GM23338 (cell line): ENCODE data around the gene MDM4. TPM values are rescaled to one million over a fixed set of nuclear protein-coding genes. Genes with fewer than 3 reads are reported as not detected.

Source experiments
- ATAC-seq: fragments of 200-7000 bp; cut with Tn5 transposase; 3 replicates; pipeline ENCODE4 v1.9.1; 2020
- DNase-seq: peaks from one replicate; pipeline ENCODE4 v3.0.0-alpha.2; 2015; ENCODE audit warnings: low spot score
- H2AFZ ChIP-seq: fragments of 200-600 bp; sonication (generic); 2 replicates; pipeline ENCODE4 v1.8.0; 2016; ENCODE audit warnings: antibody characterized with exemption, mild to moderate bottlenecking, moderate library complexity
- H3F3A ChIP-seq: fragments of 200-600 bp; sonication (generic); replicated peaks from 2 replicates; pipeline ENCODE4 v1.8.0; 2017; ENCODE audit warnings: antibody characterized with exemption, mixed run types, low read depth
- H3K27ac ChIP-seq: fragments of 200-600 bp; sonication (generic); 2 replicates; pipeline ENCODE4 v1.6.1; 2016; ENCODE audit warnings: low read depth
- H3K27me3 ChIP-seq: fragments of 200-600 bp; sonication (generic); 2 replicates; pipeline ENCODE4 v1.8.0; 2016; ENCODE audit warnings: mild to moderate bottlenecking, mixed run types, moderate library complexity; ENCODE audit not compliant: insufficient read depth
- H3K36me3 ChIP-seq: fragments of 200-600 bp; sonication (generic); 2 replicates; pipeline ENCODE4 v1.8.0; 2016; ENCODE audit warnings: mild to moderate bottlenecking; ENCODE audit not compliant: insufficient read depth
- H3K4me1 ChIP-seq: fragments of 200-600 bp; sonication (generic); 2 replicates; pipeline ENCODE4 v1.8.0; 2016; ENCODE audit warnings: mild to moderate bottlenecking, moderate library complexity; ENCODE audit not compliant: insufficient read depth
- H3K4me2 ChIP-seq: fragments of 200-600 bp; sonication (generic); 2 replicates; pipeline ENCODE4 v1.7.1; 2017; ENCODE audit warnings: mixed run types
- H3K4me3 ChIP-seq: fragments of 200-600 bp; sonication (generic); 2 replicates; pipeline ENCODE4 v1.6.1; 2016; ENCODE audit warnings: mixed run types
- H3K79me2 ChIP-seq: fragments of 200-600 bp; sonication (generic); replicated peaks from 2 replicates; pipeline ENCODE4 v1.8.0; 2017; ENCODE audit warnings: mild to moderate bottlenecking; ENCODE audit not compliant: insufficient read depth
- H3K9me2 ChIP-seq: fragments of 200-600 bp; sonication (generic); 2 replicates; pipeline ENCODE4 v1.8.0; 2017; ENCODE audit not compliant: insufficient read depth
- H4K20me1 ChIP-seq: fragments of 200-600 bp; sonication (generic); replicated peaks from 2 replicates; pipeline ENCODE4 v1.8.0; 2017; ENCODE audit warnings: mild to moderate bottlenecking; ENCODE audit not compliant: insufficient read depth
- H3K27ac Mint-ChIP-seq: 2 replicates; pipeline ENCODE4 v1.8.0; 2020; ENCODE audit warnings: inconsistent platforms, mild to moderate bottlenecking, moderate library complexity, mixed read lengths
- H3K27me3 Mint-ChIP-seq: 3 replicates; pipeline ENCODE4 v1.8.0; 2022; ENCODE audit warnings: low read depth, mild to moderate bottlenecking, moderate library complexity, mixed read lengths, inconsistent platforms; ENCODE audit not compliant: insufficient read depth, poor library complexity
- H3K36me3 Mint-ChIP-seq: 3 replicates; pipeline ENCODE4 v1.8.0; 2021; ENCODE audit warnings: low read depth, mild to moderate bottlenecking, inconsistent platforms, moderate library complexity, mixed read lengths
- H3K4me1 Mint-ChIP-seq: 3 replicates; pipeline ENCODE4 v1.8.0; 2020; ENCODE audit warnings: mild to moderate bottlenecking, inconsistent platforms, mixed read lengths
- H3K4me3 Mint-ChIP-seq: 3 replicates; pipeline ENCODE4 v1.8.0; 2021; ENCODE audit warnings: moderate library complexity, mild to moderate bottlenecking, inconsistent platforms, mixed read lengths
- H3K9me3 Mint-ChIP-seq: 3 replicates; pipeline ENCODE4 v1.8.0; 2020; ENCODE audit warnings: moderate library complexity, mild to moderate bottlenecking, inconsistent platforms, mixed read lengths
- CREB1 ChIP-seq: fragments of 250-450 bp; sonication (Bioruptor Pico); IDR thresholded peaks from 2 replicates; pipeline ENCODE4 v1.5.0; 2020; ENCODE audit warnings: low read depth, mild to moderate bottlenecking, moderate library complexity
- EZH2 ChIP-seq: fragments of 200-600 bp; sonication (generic); IDR thresholded peaks from one replicate; pipeline ENCODE4 v1.8.0; 2017; ENCODE audit warnings: antibody characterized with exemption, mild to moderate bottlenecking, low read depth; ENCODE audit not compliant: unreplicated experiment
- EZH2phosphoT487 ChIP-seq: fragments of 200-600 bp; sonication (generic); IDR thresholded peaks from one replicate; pipeline ENCODE4 v1.8.1; 2018; ENCODE audit warnings: antibody characterized with exemption; ENCODE audit not compliant: unreplicated experiment
- JUNB ChIP-seq: IDR thresholded peaks from one replicate; pipeline ENCODE4 v1.6.1; 2016; ENCODE audit warnings: antibody characterized with exemption; ENCODE audit not compliant: unreplicated experiment
- NANOG ChIP-seq: IDR thresholded peaks from 2 replicates; pipeline ENCODE4 v1.6.1; 2016; ENCODE audit warnings: antibody characterized with exemption, borderline replicate concordance
- POLR2AphosphoS5 ChIP-seq: IDR thresholded peaks from 2 replicates; pipeline ENCODE4 v1.6.1; 2016; ENCODE audit warnings: antibody characterized with exemption, low read depth
- STAT1 ChIP-seq: IDR thresholded peaks from one replicate; pipeline ENCODE4 v1.6.1; 2016; ENCODE audit warnings: antibody characterized with exemption; ENCODE audit not compliant: unreplicated experiment
- ZNF114 ChIP-seq: fragments of 250-450 bp; sonication (Bioruptor Pico); IDR thresholded peaks from 2 replicates; pipeline ENCODE4 v1.5.0; 2020; ENCODE audit warnings: mild to moderate bottlenecking, moderate library complexity
- ZNF331 ChIP-seq: fragments of 250-450 bp; sonication (Bioruptor Pico); IDR thresholded peaks from 2 replicates; pipeline ENCODE4 v1.5.0; 2020; ENCODE audit warnings: low read depth, mild to moderate bottlenecking, moderate library complexity
- polyA plus RNA-seq: library from polyadenylated mRNA; unstranded; fragments of >200 nt; fragmentation: Nextera tagmentation; extraction: Ambion mirVana; gene quantifications from 2 replicates; pipeline ENCODE4 v1.2.1, GENCODE V29; 2016
- total RNA-seq: library from RNA; depleted of rRNA; stranded (reverse); fragments of >200 nt; shearing (Covaris generic); gene quantifications from 2 replicates; pipeline ENCODE4 v1.2.3, GENCODE V29; 2014
- TF ChIP-seq, protein P1 (sequence below), 2 experiments: fragments of 200-600 bp in 1 of 2; sonication (generic) in 1 of 2; conservative IDR thresholded peaks; 2 replicates each; pipeline versions ENCODE4 v1.5.1 to v1.6.1; 2016 to 2017; ENCODE audit warnings: antibody characterized with exemption in 2 of 2, low read depth in 2 of 2, mild to moderate bottlenecking in 2 of 2, moderate library complexity in 1 of 2
- TF ChIP-seq, protein P2 (sequence below): IDR thresholded peaks from one replicate; pipeline ENCODE4 v1.6.1; 2018; ENCODE audit warnings: antibody characterized with exemption; ENCODE audit not compliant: unreplicated experiment

The MDM4 gene
- total and polyA plus RNA-seq, 2 experiments from 2014 or later = 24.8 to 56.1 TPM

DNA sequence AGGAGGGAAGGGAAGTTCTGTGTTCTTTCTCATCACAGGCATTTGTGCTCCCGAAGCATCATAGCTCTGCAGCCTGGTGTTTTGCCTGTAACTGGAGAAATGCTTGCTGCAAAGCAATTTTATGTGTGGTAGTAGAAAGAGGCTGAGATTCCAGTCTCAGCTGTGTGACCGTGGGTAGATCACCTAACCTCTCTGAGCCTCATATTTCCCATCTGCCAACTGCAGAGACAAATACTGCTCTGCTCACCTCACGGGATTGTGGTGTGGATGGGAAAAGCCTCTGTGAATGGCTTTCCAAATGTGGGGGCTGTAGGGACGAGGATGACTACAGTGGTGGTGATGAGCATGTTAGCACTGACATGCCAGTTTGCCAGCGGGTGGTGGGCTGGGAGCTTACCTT is 84.0 kb downstream of the MDM4 start (continued):
- no peak for TF ChIP-seq ZNF331 (CRISPR knock-in tag)
- TF ChIP-seq NANOG = no peak
- TF ChIP-seq JUNB = no peak
- TF ChIP-seq ZNF114 = no peak
- no peak for TF ChIP-seq POLR2AphosphoS5
- no peak for TF ChIP-seq STAT1
- no peak for TF ChIP-seq EZH2phosphoT487

DNA sequence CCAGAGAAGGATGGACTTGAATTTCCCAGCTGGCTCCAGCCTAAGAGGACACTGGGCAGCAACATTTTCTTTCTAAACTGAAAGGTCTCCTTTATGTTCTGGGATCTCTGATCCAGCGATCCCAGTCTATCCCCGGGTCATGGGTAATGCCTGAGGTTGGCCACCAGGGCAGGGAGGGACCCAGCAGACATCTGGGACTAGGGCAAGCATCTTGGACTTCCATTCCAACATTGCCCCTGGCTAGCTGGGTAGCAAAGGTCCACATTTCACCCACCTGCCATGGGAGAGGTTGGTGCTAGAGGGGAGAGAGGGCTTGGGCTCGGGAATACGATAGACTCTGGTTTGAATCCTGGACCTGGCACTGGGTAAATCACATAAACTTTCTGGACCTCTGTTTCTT is 84.8 kb downstream of the MDM4 start:
- ATAC-seq (peak; percentile 89), DNase-seq (peak; percentile 62)
- H3K79me2 ChIP-seq = no peaks in the 10 kb centered on the region
- no peak overlapping the region for H3K27ac ChIP-seq
- no peaks in the 10 kb centered on the region for H3K9me3 Mint-ChIP-seq
- H3K4me1 ChIP-seq = peaks cover 25% of the 10 kb centered on the region
- H4K20me1 ChIP-seq = no peaks in the 10 kb centered on the region
- H3K36me3 Mint-ChIP-seq = no peaks in the 10 kb centered on the region
- peaks cover 32% of the 10 kb centered on the region for H3K4me1 Mint-ChIP-seq
- peaks cover 3% of the 10 kb centered on the region for H3K9me2 ChIP-seq
- no peaks in the 10 kb centered on the region for H3K27me3 ChIP-seq
- no peak overlapping the region for H3K27ac Mint-ChIP-seq
- H3K4me3 Mint-ChIP-seq = no peak overlapping the region
- H3K36me3 ChIP-seq = no peaks in the 10 kb centered on the region
- H3F3A ChIP-seq = no peaks in the 10 kb centered on the region
- peaks cover 15% of the 10 kb centered on the region for H3K27me3 Mint-ChIP-seq
- peak overlapping the region; percentile 35; the same call in 1 of the 2 replicates for H2AFZ ChIP-seq
- H3K4me2 ChIP-seq = 0 out of 2 replicates have a peak overlapping the region, but pooled peaks have one; percentile 14
- no peak for TF ChIP-seq POLR2AphosphoS5
- no peak for TF ChIP-seq NANOG
- no peak for TF ChIP-seq EZH2
- TF ChIP-seq, protein P1, sequence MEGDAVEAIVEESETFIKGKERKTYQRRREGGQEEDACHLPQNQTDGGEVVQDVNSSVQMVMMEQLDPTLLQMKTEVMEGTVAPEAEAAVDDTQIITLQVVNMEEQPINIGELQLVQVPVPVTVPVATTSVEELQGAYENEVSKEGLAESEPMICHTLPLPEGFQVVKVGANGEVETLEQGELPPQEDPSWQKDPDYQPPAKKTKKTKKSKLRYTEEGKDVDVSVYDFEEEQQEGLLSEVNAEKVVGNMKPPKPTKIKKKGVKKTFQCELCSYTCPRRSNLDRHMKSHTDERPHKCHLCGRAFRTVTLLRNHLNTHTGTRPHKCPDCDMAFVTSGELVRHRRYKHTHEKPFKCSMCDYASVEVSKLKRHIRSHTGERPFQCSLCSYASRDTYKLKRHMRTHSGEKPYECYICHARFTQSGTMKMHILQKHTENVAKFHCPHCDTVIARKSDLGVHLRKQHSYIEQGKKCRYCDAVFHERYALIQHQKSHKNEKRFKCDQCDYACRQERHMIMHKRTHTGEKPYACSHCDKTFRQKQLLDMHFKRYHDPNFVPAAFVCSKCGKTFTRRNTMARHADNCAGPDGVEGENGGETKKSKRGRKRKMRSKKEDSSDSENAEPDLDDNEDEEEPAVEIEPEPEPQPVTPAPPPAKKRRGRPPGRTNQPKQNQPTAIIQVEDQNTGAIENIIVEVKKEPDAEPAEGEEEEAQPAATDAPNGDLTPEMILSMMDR (conservative IDR thresholded peaks at IDR 0.05; ENCODE audit: low read depth in 2 of 2) = peak; percentile 36 to 52; a peak in 1 of 4 replicates
- H3K4me3 ChIP-seq = no peak overlapping the region

DNA sequence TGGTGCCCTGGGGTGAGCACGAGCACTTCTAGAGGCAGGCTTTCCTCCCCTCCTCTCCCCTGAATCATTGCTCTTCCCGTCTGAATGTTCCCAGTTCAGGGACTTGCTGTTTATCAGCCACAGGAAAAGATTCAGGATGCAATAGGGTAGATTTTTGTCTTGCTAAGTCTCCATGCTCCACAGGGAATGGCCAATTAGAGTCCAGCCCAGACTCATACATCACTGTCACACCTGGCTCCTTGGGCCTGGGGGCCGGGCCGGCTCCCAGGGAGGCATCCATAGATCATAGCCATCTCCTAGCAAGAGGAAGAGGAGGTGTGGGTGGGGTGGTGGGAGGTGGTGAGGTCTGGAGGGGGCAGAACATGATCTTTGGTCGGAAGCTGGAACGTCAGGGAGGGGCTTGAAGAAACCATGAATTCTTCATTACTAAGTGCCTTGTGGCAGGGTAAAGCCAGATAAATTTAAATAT is 85.9 kb downstream of the MDM4 start:
- Histone ChIP-seq H3K4me2 (peak overlapping the region; percentile 59), H3K27me3 (no peaks in the 10 kb centered on the region), H3K4me1 (peaks cover 25% of the 10 kb centered on the region), H3K27ac (no peak overlapping the region; the same call in 1 of the 2 replicates), H2AFZ (peak overlapping the region; percentile 85), H3K4me3 (0 out of 2 replicates have a peak overlapping the region, but pooled peaks have one; percentile 23), H3K79me2 (no peaks in the 10 kb centered on the region), H3K9me2 (peaks cover 5% of the 10 kb centered on the region), H3F3A (no peaks in the 10 kb centered on the region), H3K36me3 (no peaks in the 10 kb centered on the region), H4K20me1 (no peaks in the 10 kb centered on the region)
- Mint-ChIP-seq H3K4me1 (peaks cover 32% of the 10 kb centered on the region), H3K9me3 (no peaks in the 10 kb centered on the region), H3K36me3 (no peaks in the 10 kb centered on the region), H3K27me3 (peaks cover 15% of the 10 kb centered on the region), H3K4me3 (no peak overlapping the region), H3K27ac (peak overlapping the region; percentile 21; the same call in 1 of the 2 replicates)
- peak; percentile 52 for ATAC-seq
- DNase-seq = peak; percentile 25
- TF ChIP-seq NANOG (no peak), CREB1 (CRISPR knock-in tag) (no peak), ZNF331 (CRISPR knock-in tag) (no peak)
- TF ChIP-seq, protein P2, sequence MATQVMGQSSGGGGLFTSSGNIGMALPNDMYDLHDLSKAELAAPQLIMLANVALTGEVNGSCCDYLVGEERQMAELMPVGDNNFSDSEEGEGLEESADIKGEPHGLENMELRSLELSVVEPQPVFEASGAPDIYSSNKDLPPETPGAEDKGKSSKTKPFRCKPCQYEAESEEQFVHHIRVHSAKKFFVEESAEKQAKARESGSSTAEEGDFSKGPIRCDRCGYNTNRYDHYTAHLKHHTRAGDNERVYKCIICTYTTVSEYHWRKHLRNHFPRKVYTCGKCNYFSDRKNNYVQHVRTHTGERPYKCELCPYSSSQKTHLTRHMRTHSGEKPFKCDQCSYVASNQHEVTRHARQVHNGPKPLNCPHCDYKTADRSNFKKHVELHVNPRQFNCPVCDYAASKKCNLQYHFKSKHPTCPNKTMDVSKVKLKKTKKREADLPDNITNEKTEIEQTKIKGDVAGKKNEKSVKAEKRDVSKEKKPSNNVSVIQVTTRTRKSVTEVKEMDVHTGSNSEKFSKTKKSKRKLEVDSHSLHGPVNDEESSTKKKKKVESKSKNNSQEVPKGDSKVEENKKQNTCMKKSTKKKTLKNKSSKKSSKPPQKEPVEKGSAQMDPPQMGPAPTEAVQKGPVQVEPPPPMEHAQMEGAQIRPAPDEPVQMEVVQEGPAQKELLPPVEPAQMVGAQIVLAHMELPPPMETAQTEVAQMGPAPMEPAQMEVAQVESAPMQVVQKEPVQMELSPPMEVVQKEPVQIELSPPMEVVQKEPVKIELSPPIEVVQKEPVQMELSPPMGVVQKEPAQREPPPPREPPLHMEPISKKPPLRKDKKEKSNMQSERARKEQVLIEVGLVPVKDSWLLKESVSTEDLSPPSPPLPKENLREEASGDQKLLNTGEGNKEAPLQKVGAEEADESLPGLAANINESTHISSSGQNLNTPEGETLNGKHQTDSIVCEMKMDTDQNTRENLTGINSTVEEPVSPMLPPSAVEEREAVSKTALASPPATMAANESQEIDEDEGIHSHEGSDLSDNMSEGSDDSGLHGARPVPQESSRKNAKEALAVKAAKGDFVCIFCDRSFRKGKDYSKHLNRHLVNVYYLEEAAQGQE = no peak
